ENCODE results near the gene NUDT17. TPM values are rescaled to one million over a fixed set of nuclear protein-coding genes. Genes with fewer than 3 reads are reported as not detected.

The NUDT17 gene
- total RNA-seq, 3 donors from 2014 or later (not counting 1 experiment from before 2014, with no cell fraction given) = 3.3 to 4.9 (median 3.4) TPM

DNA sequence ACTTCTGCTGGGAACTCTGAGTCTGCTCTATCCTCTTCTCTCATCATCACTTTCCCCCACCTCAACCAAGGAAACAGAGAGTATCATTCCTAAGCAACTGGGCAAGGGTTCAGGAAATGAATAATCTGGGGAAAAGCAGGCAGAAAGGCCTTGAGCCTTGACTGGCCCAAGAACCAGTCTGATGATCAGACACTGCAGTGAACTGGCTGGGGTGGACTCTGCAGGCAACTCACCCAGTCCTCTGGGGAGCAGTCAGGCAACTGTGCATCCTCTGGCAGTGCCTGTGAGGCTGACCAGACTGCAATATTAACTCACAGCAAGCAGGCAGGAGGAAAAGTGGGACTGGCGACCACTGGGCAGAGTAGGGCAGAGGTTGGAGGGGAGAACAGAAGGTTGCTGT is 39.2 kb downstream of the NUDT17 start:
- Histone ChIP-seq H3K4me1 (ENCODE audit: control insufficient read depth, insufficient read depth, low read length) (peaks cover 16% of the 10 kb centered on the region), H3K36me3 (ENCODE audit: control insufficient read depth, insufficient read depth, low read length) (no peaks in the 10 kb centered on the region), H3K9me3 (ENCODE audit: control insufficient read depth, insufficient read depth, low read length) (no peaks in the 10 kb centered on the region), H3K27ac (ENCODE audit: low read length) (no peak overlapping the region), H3K4me3 (ENCODE audit: low read length) (no peak overlapping the region), H3K27me3 (ENCODE audit: control insufficient read depth, insufficient read depth, low read length) (peaks cover 11% of the 10 kb centered on the region)
- 86% methylated on average over 1 of the region's 1 CpG for whole genome bisulfite sequencing (ENCODE audit: insufficient coverage)
- ATAC-seq = no peak
- H3K36me3 Mint-ChIP-seq = no peaks in the 10 kb centered on the region
- peaks cover 4 to 12% of the 10 kb centered on the region in 2 donors for H3K4me1 Mint-ChIP-seq
- peak overlapping the region; percentile 52 for H3K4me3 Mint-ChIP-seq
- intact Hi-C loops (cut with micrococcal nuclease) = loop anchor here (1.0 kb wide), 1 partner anchor 35 kb away; no protein-coding TSS in a partner anchor
- no peak for DNase-seq
- peaks cover 10 to 18% of the 10 kb centered on the region in 2 donors for H3K27me3 Mint-ChIP-seq (ENCODE audit: low read depth in 2 of 2)
- H3K27ac Mint-ChIP-seq = peak overlapping the region in 1 of 2 donors; percentile 6
- H3K9me3 Mint-ChIP-seq = no peaks in the 10 kb centered on the region
- TF ChIP-seq, protein P1, sequence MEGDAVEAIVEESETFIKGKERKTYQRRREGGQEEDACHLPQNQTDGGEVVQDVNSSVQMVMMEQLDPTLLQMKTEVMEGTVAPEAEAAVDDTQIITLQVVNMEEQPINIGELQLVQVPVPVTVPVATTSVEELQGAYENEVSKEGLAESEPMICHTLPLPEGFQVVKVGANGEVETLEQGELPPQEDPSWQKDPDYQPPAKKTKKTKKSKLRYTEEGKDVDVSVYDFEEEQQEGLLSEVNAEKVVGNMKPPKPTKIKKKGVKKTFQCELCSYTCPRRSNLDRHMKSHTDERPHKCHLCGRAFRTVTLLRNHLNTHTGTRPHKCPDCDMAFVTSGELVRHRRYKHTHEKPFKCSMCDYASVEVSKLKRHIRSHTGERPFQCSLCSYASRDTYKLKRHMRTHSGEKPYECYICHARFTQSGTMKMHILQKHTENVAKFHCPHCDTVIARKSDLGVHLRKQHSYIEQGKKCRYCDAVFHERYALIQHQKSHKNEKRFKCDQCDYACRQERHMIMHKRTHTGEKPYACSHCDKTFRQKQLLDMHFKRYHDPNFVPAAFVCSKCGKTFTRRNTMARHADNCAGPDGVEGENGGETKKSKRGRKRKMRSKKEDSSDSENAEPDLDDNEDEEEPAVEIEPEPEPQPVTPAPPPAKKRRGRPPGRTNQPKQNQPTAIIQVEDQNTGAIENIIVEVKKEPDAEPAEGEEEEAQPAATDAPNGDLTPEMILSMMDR (IDR thresholded peaks at IDR 0.05) = no peak

DNA sequence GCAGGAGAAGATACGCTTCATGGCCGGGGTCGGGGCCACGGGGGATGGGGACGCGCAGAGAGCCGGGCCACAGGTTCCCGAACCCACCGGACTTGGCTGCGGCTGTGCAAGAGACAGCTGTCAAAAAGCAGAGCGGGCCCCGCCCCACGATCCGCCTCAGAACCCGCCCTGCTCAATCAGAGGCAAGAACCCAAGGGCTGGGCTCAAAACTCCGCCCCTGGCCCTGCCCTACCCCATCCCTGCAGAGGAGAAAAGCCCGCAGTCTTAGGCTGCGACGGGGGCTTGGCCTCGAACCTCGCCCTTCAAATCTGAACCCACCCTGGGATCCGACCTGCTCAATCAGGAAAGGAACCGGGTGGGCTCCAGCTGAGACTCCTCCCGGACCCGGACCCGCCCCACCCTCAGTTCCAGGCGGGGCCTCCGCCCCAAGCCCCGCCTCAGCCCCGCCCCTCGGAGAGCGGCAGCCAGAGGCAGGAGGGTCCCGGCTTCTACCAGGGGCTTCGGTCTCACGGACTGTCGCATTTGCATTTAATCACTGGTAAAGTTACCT is 40.4 kb downstream of the NUDT17 start, which contains the start of gene ANKRD35:
Gene ANKRD35 (minus strand): TSS at position 129 of the 550 bp plus-strand sequence. CDS start 108 bp downstream, at position 21.
- Mint-ChIP-seq H3K4me1 (peaks cover 4 to 12% of the 10 kb centered on the region in 2 donors), H3K36me3 (no peaks in the 10 kb centered on the region), H3K27me3 (ENCODE audit: low read depth in 2 of 2) (peaks cover 10 to 18% of the 10 kb centered on the region in 2 donors), H3K4me3 (peak within 1 kb of the TSS; percentile 52), H3K9me3 (no peaks in the 10 kb centered on the region), H3K27ac (peak within 1 kb of the TSS in 1 of 2 donors; percentile 6)
- intact Hi-C loops (cut with micrococcal nuclease) = loop anchor here (1.0 kb wide), 1 partner anchor 33 kb away; no protein-coding TSS in a partner anchor
- Histone ChIP-seq H3K36me3 (ENCODE audit: control insufficient read depth, insufficient read depth, low read length) (no peaks in the 10 kb centered on the region), H3K4me3 (ENCODE audit: low read length) (peak within 1 kb of the TSS; percentile 76), H3K27me3 (ENCODE audit: control insufficient read depth, insufficient read depth, low read length) (peaks cover 11% of the 10 kb centered on the region), H3K4me1 (ENCODE audit: control insufficient read depth, insufficient read depth, low read length) (peaks cover 16% of the 10 kb centered on the region), H3K9me3 (ENCODE audit: control insufficient read depth, insufficient read depth, low read length) (no peaks in the 10 kb centered on the region), H3K27ac (ENCODE audit: low read length) (no peak within 1 kb of the TSS)
- WGBS (ENCODE audit: insufficient coverage) = 1% methylated on average over 36 of the region's 36 CpGs
- TF ChIP-seq, protein P1 (IDR thresholded peaks at IDR 0.05) = no peak
- ATAC-seq (peak; percentile 98 to 99 (median 98)), DNase-seq (peak; percentile 82 to 91)

DNA sequence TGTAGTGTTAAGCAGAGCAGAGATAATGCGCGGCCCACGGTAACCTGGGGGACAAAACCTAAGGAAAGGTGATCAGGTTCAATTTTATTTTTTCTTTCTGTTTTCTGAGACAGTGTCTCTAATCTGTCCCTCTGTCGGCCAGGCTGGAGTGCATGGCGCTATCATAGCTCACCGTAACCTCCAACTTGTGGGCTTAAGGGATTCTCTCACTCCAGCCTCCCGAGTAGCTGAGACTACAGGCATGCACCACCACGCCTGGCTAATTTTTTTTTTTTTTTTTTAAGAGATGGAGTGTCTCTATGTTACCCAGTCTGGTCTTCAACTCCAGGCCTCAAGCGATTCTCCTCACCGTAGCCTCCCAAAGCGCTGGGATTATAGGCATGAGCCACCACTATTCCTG is 41.0 kb downstream of the NUDT17 start:
- peak overlapping the region; percentile 52 for H3K4me3 Mint-ChIP-seq
- H3K36me3 ChIP-seq (ENCODE audit: control insufficient read depth, insufficient read depth, low read length) = no peaks in the 10 kb centered on the region
- TF ChIP-seq, protein P1 (IDR thresholded peaks at IDR 0.05) = no peak
- H3K4me1 ChIP-seq (ENCODE audit: control insufficient read depth, insufficient read depth, low read length) = peaks cover 16% of the 10 kb centered on the region
- peaks cover 10 to 16% of the 10 kb centered on the region in 2 donors for H3K27me3 Mint-ChIP-seq (ENCODE audit: low read depth in 2 of 2)
- H3K4me3 ChIP-seq (ENCODE audit: low read length) = no peak overlapping the region
- H3K27me3 ChIP-seq (ENCODE audit: control insufficient read depth, insufficient read depth, low read length) = peaks cover 11% of the 10 kb centered on the region
- no peaks in the 10 kb centered on the region for H3K9me3 Mint-ChIP-seq
- intact Hi-C loops (cut with micrococcal nuclease) = no loop called here
- WGBS (ENCODE audit: insufficient coverage) = 59% methylated on average over 10 of the region's 11 CpGs
- no peaks in the 10 kb centered on the region for H3K36me3 Mint-ChIP-seq
- H3K27ac ChIP-seq (ENCODE audit: low read length) = no peak overlapping the region
- peaks cover 4 to 12% of the 10 kb centered on the region in 2 donors for H3K4me1 Mint-ChIP-seq
- H3K9me3 ChIP-seq (ENCODE audit: control insufficient read depth, insufficient read depth, low read length) = no peaks in the 10 kb centered on the region
- H3K27ac Mint-ChIP-seq = no peak overlapping the region
- ATAC-seq (no peak), DNase-seq (no peak)
